Measurements from ENCODE around the gene NOTO. TPM values are rescaled to one million over a fixed set of nuclear protein-coding genes. Genes with fewer than 3 reads are reported as not detected.

The NOTO gene
- total and polyA plus RNA-seq, 2 donors from 2014 or later, result not detected

- no peaks in the 10 kb centered on the region for H3K9me3 ChIP-seq (ENCODE audit: control insufficient read depth in 2 of 3, insufficient read depth in 1 of 3, low read length in 3 of 3)
- peaks cover 4 to 14% (median 7%) of the 10 kb centered on the region in 3 donors for H3K4me1 ChIP-seq (ENCODE audit: control insufficient read depth in 2 of 3, insufficient read depth in 2 of 3, low read depth in 1 of 3, low read length in 3 of 3)
- no peak overlapping the region for H3K9ac ChIP-seq (ENCODE audit: low read length in 3 of 3)
- no peak overlapping the region for H3K27ac ChIP-seq (ENCODE audit: low read depth in 2 of 2, low read length in 2 of 2)
- TF ChIP-seq CTCF (IDR thresholded peaks at IDR 0.05; ENCODE audit: borderline replicate concordance, extremely low read depth, insufficient read depth), result no peak
- DNase-seq (no peak), FAIRE-seq (no peak)
- intact Hi-C loops (cut with DNase I), result no loop called here
- H3K27me3 ChIP-seq (ENCODE audit: control insufficient read depth, insufficient read depth, low read length), result no peaks in the 10 kb centered on the region
- no peak overlapping the region for H3K4me3 ChIP-seq (ENCODE audit: low read length in 3 of 3)
- peaks cover 0 to 18% (median 8%) of the 10 kb centered on the region in 3 donors for H3K36me3 ChIP-seq (ENCODE audit: control insufficient read depth in 2 of 3, insufficient read depth in 3 of 3, low read length in 3 of 3)
These were observed 35.8 kb downstream of the NOTO start for GRCh38 chr2:73238149-73238548.

- Histone ChIP-seq H3K9me3 (ENCODE audit: control insufficient read depth in 2 of 3, insufficient read depth in 1 of 3, low read length in 3 of 3) (no peaks in the 10 kb centered on the region), H3K4me3 (ENCODE audit: low read length in 3 of 3) (no peak overlapping the region), H3K4me1 (ENCODE audit: control insufficient read depth in 2 of 3, insufficient read depth in 2 of 3, low read depth in 1 of 3, low read length in 3 of 3) (peaks cover 4 to 10% (median 7%) of the 10 kb centered on the region in 3 donors), H3K27ac (ENCODE audit: low read depth in 2 of 2, low read length in 2 of 2) (no peak overlapping the region), H3K9ac (ENCODE audit: low read length in 3 of 3) (no peak overlapping the region), H3K36me3 (ENCODE audit: control insufficient read depth in 2 of 3, insufficient read depth in 3 of 3, low read length in 3 of 3) (peaks cover 0 to 23% (median 12%) of the 10 kb centered on the region in 3 donors), H3K27me3 (ENCODE audit: control insufficient read depth, insufficient read depth, low read length) (no peaks in the 10 kb centered on the region)
- intact Hi-C loops (cut with DNase I), result no loop called here
- FAIRE-seq (no peak), DNase-seq (no peak)
- no peak for TF ChIP-seq CTCF (IDR thresholded peaks at IDR 0.05; ENCODE audit: borderline replicate concordance, extremely low read depth, insufficient read depth)
These were observed 36.6 kb downstream of the NOTO start for GRCh38 chr2:73238976-73239375.

- TF ChIP-seq CTCF (IDR thresholded peaks at IDR 0.05; ENCODE audit: borderline replicate concordance, extremely low read depth, insufficient read depth), result no peak
- Histone ChIP-seq H3K9ac (ENCODE audit: low read length in 3 of 3) (no peak overlapping the region), H3K4me1 (ENCODE audit: control insufficient read depth in 2 of 3, insufficient read depth in 2 of 3, low read depth in 1 of 3, low read length in 3 of 3) (peaks cover 4 to 9% (median 7%) of the 10 kb centered on the region in 3 donors), H3K27ac (ENCODE audit: low read depth in 2 of 2, low read length in 2 of 2) (no peak overlapping the region), H3K4me3 (ENCODE audit: low read length in 3 of 3) (no peak overlapping the region), H3K36me3 (ENCODE audit: control insufficient read depth in 2 of 3, insufficient read depth in 3 of 3, low read length in 3 of 3) (peaks cover 3 to 31% (median 20%) of the 10 kb centered on the region in 3 donors), H3K27me3 (ENCODE audit: control insufficient read depth, insufficient read depth, low read length) (no peaks in the 10 kb centered on the region), H3K9me3 (ENCODE audit: control insufficient read depth in 2 of 3, insufficient read depth in 1 of 3, low read length in 3 of 3) (no peaks in the 10 kb centered on the region)
- DNase-seq (no peak), FAIRE-seq (no peak)
- intact Hi-C loops (cut with DNase I), result no loop called here
These were observed 37.4 kb downstream of the NOTO start for GRCh38 chr2:73239776-73240175.

All from kidney (tissue), 14 donors.